Measurements from ENCODE around the gene DDRGK1.
"Not testable (repeated sequence)": the region's sequence is repeated elsewhere in the genome, so short reads cannot be mapped to it uniquely, and the experiment has no call there.

DDRGK1 gene

GRCh38 chr20:3218307-3218988 lies 14.0 kb upstream of the DDRGK1 start:
- no peak for FAIRE-seq
- DNase-seq (ENCODE audit: low spot score) = no peak

- FAIRE-seq; DNase-seq (ENCODE audit: low spot score): not testable (repeated sequence)
Observed at GRCh38 chr20:3215359-3215917, 11.0 kb upstream of the DDRGK1 start.

GRCh38 chr20:3213226-3213625 lies 8.7 kb upstream of the DDRGK1 start:
- DNase-seq (ENCODE audit: low spot score) (no peak), FAIRE-seq (no peak)

- DNase-seq (ENCODE audit: low spot score) = no peak
- FAIRE-seq = no peak
Observed at GRCh38 chr20:3210346-3210745, 5.9 kb upstream of the DDRGK1 start.

DNA sequence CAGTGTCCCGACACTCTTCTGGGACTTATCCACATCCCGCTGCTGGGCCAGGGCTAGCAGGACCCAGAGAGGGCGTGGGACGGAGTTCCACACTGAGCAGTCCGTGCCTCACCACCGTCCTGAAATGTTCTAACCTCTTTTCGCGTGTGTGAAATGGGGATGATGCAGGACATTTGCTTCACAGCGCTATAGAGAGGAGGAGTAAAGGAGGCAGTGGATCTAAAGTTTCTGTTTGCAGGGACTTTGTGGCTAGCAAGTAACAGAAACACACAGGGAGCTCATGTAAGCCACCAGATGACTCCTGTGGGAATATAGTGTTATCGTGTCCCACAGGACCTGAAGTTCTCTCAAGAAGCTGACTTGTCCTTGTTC lies 5.5 kb upstream of the DDRGK1 start:
- no peak for DNase-seq (ENCODE audit: low spot score)

GRCh38 chr20:3209257-3209945 lies 4.9 kb upstream of the DDRGK1 start, which contains the start of gene ITPA:
ITPA (plus strand) TSS chr20:3209498; CDS start chr20:3209552, 54 bp downstream.
- FAIRE-seq = no peak
- no peak for DNase-seq (ENCODE audit: low spot score)

More for the DNA sequence above, 5.5 kb upstream of the DDRGK1 start:
- no peak for FAIRE-seq

- no peak for FAIRE-seq
Observed at GRCh38 chr20:3208786-3209256, 4.3 kb upstream of the DDRGK1 start.

DNA sequence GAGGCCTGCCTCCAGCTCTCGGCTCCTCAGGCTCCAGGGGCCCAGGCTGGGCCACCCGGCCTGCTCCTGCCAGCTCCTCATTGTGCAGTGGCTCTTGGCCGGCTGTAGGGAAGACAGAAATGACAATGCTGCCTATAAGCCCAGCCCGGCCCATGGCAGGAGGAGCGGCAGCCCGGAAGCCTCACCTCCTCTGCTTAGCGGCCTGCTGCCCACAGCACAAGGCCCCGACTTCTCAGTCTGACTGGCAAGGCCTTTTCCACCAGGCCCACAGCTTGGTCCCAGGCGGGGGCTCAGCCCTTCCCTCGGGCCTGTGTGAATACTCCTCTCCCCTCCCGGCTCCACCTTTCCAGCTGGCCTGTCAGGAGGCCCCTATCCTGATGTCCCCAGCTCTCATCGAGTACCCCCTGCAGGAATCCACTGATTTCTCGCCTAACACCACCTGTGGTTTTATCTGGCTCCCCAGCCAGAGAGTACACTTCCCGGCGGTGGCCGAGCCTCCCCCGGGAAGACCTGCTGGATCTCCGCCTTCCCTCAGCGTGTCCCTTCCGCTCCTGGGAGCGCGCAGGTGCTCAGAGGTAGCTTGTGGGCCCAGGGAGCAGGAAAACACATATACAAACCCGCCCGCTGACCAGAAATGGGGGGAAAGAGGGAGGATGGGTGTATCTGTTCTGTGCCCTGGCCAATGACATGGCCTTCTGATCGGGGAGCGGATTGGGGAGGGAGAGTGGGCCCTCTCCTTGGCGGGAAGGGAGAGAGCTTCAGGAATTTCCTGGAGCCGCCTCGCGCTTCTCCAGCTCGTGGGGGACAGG lies 963 bp downstream of the DDRGK1 start:
- no peak for DNase-seq (ENCODE audit: low spot score)
- no peak for FAIRE-seq

More at GRCh38 chr20:3208786-3209256, 4.3 kb upstream of the DDRGK1 start:
- no peak for DNase-seq (ENCODE audit: low spot score)

GRCh38 chr20:3202965-3203314 lies 1.5 kb downstream of the DDRGK1 start:
- FAIRE-seq (no peak), DNase-seq (ENCODE audit: low spot score) (no peak)

- FAIRE-seq (no peak), DNase-seq (ENCODE audit: low spot score) (no peak)
Observed at GRCh38 chr20:3199976-3200755, 4.3 kb downstream of the DDRGK1 start.

DNA sequence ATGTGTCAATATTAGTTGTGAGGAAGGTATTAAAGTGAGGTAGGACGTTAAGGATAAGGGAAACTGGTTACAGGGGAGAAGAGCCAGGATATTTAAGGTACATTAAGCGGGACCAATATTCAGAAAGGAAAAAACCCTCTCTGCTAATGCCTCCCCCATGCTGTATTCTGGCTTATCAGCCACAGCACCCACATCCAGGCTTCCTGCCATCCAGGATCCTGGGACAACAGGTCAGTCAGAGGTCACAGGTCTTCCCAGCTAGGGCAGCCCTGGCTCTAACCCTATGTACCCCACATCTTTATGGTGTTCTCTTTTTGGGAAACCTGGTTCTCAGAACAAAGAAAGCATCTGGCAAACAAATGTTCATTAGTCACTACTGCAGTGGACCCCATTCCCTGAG lies 5.3 kb downstream of the DDRGK1 start:
- DNase-seq (ENCODE audit: low spot score) = no peak
- no peak for FAIRE-seq

DNA sequence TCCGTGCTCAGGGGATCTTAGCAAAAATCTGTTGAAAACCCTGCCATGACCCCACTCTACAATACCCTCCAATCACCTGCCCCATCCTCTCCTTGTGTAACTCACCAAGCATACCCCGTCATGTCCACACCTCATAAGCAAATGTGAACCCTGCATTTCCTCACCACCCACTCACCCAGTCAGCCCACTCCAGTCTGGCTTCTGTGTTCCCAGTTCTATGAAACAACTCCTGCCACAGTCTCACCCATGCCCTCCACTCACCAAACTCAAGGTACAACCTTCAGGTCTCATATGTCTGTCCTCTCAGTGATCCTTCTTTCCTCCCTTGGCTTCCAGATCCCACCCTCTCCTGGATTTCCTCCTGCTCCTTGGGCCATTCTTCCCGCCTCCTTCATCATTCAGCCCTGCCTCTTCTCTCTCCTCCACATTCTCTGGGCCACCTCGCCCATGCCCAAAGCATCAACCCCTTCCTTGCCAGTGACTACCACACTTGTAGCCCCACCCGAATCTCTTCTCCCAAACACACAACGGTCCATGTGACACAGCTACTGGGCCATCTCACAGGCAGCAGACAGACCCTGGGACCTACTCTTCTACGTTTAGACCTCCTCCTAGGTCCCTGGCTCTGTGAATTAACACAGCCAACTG lies 8.8 kb downstream of the DDRGK1 start:
- no peak for DNase-seq (ENCODE audit: low spot score)
- FAIRE-seq = no peak

- no peak for DNase-seq (ENCODE audit: low spot score)
- no peak for FAIRE-seq
Observed at GRCh38 chr20:3194617-3195280, 9.7 kb downstream of the DDRGK1 start.

DNA sequence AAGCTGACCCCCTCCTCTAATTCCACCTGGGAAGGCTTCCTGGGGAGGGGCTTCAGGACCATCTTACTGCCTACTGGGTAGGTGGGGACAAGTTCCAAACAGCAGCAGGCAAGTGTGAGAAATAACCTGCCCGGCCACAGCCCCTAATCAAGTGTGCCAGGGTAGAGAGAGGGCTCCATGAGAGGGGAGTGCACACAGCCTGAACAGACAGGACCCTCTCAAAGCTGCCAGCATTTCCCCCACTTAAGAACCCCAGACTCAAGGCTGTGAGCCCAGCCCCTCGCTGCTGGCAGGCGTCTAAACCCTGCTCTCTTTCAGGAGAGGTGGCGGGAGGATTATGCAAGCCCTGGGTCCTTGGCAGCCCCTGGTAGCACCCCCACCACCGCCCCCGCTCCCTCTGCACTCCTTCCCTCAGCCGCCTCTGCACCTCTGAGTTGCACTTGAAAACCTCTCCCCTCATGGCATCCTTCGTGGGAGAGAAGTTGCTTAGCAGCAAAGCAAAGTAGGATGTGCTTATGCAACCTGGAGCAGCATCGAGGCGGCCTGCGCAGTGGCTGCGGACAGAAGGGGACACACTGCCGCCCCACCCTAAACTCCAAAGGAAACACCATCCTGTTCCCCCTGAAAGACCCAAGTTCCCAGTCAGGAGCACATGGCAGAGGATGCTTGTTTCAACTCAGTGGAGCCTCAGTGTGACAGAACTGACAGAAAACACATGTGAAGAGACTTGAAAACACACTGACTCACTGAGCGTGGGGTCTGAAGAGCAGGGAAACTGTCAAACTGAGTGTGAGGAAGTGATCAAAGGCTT lies 10.5 kb downstream of the DDRGK1 start:
- FAIRE-seq (no peak), DNase-seq (ENCODE audit: low spot score) (no peak)

DNA sequence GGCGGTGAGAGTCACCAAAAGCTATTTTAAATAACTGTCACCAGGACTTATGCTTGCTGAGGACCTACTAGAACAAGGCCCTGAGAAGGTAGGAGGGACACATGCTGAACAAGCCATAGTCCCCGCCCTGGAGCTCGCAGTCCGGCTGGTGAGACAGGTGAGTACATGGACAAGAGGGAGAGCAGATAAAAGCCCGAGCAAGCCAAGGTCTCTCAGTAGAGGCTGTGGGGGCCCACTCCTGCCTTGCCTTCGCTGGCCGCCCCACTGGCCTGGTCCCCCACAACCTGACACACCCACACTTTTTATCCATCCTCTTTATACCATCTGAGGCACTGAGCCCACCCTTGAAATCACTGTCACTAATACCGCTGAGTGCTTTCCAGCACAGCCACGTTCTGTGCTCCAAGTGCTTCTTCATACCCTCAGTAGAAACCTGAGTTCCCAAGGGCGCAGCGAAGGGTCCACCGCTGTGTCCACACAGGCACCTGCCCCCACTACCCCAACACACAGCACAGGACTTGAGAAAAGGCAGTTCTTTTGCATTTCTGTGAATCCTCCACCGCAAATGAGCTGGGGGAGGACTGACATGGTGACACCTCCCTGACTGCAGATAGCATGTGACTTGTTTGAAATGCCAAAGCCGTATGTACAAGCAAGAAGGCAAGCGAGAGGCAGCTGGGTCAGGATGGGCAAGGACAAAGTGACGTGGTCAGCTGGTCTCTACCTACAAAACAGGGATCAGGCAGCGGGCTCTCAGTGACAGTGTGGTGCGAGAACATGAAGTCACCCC lies 12.1 kb downstream of the DDRGK1 start:
- DNase-seq (ENCODE audit: low spot score) (no peak), FAIRE-seq (no peak)

- DNase-seq (ENCODE audit: low spot score) (no peak), FAIRE-seq (no peak)
Observed at GRCh38 chr20:3190681-3191111, 13.8 kb downstream of the DDRGK1 start.

GRCh38 chr20:3189561-3190131 lies 14.8 kb downstream of the DDRGK1 start:
- no peak for DNase-seq (ENCODE audit: low spot score)
- no peak for FAIRE-seq
